DMS114 treated with DMSO at 0.1 percent for 48 hours (cell line): Measurements from ENCODE around the gene CACUL1.
"Not testable (repeated sequence)": the region's sequence is repeated elsewhere in the genome, so short reads cannot be mapped to it uniquely, and the experiment has no call there.

ENCODE experiments used
- DNase-seq: peaks from one replicate; lab custom pipeline; 2025; ENCODE audit not compliant: unreplicated experiment; lab: John Stamatoyannopoulos, UW

CACUL1 gene

DNA sequence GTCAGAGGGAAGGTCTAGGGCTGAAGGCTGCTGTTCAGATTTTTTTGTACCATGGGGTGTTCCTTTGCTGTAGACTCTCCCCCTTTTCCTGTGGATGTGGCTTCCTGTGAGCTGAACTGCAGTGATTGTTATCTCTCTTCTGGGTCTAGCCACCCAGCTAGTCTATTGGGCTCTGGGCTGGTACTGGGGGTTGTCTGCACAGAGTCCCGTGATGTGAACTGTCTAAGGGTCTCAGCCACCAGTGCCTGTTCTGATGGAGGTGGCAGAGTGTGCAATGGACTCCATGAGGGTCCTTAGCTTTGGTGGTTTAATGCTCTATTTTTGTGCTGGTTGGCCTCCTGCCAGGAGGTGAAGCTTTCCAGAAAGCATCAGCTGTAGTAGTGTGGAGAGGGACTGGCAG, 96.6 kb downstream of the CACUL1 start:
- DNase-seq, result not testable (repeated sequence)

- DNase-seq, result not testable (repeated sequence)
Observed at GRCh38 chr10:118645294-118645693, 109.5 kb downstream of the CACUL1 start.

DNA sequence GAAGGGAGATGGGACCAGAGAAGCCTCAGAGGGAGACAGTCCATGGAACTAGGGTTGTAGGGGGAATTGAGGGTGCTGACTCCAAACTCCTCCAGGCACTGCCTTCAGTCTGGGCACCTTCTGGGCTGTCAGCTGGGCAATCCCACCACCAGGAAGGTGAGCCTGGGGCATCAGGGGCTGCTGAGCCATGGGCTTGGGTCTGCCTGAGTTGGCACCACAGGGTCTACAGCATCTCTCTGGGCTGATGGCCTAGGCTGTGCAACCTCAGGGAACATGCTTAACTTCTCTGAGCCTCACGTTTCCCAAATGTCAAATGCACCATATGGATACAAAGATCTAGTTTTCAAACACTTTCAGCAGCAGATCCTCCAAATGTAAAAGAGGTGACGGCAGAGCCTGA, 112.5 kb downstream of the CACUL1 start:
- DNase-seq, result no peak

DNA sequence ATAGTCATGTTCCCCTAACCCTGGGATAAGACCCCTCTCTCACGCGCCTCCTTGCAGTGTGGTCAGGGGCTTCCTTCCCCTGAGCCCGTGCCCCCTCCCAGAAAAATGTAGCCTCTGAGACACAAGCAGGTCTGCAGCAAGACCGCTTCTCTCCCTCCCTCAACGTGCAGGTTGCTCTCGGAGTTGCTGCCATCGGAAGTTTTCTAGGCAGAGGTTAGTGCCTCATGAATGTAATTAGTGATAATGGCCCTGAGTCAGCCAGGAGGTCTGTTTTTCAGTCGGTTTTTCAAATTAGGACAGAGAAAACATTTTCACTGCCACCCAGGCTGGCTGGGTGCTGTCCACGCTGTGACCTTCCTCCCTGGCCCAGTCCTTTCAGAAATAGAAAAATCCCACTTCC, 116.1 kb downstream of the CACUL1 start:
- DNase-seq, result no peak

- DNase-seq, result no peak
Observed at GRCh38 chr10:118635674-118636402, 118.9 kb downstream of the CACUL1 start.

DNA sequence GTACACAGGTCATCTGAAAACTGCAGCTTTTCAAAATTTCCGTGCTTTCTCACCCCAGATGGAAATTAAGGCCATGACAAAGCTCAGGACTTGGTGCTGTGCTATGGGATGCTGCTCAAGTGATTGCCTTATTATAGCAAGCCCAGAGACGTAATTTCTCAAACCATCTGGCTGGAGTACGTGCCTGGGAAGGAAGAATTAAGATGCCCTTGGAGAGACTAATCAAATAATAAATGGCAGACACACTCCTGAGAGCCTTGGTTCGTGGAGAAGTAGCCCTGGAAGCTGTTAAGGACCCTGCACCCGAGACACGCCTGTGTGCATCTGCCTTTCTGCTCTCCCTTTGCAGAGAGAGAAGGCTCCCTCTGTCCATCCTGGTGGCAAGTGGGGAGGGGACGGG, 121.0 kb downstream of the CACUL1 start:
- no peak for DNase-seq

DNA sequence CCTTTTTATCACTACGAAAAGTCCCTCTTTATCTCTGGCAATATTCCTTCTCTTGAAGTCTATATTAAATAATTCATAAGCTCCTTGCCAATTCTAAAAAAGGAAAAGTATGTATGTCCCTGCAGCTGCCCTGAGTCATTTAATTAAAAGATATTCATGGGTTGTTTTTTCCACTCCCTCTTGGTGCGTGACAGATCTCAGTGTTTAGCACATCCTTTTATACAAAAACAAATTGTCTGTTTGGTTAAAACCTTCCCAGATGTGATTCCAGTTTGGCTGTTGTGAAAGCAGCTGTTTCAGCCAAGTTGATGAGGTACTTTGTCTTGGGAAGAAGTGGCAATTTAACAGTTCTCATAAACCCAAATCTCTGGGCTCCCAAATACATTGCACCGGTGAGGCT, 125.6 kb downstream of the CACUL1 start:
- no peak for DNase-seq

DNA sequence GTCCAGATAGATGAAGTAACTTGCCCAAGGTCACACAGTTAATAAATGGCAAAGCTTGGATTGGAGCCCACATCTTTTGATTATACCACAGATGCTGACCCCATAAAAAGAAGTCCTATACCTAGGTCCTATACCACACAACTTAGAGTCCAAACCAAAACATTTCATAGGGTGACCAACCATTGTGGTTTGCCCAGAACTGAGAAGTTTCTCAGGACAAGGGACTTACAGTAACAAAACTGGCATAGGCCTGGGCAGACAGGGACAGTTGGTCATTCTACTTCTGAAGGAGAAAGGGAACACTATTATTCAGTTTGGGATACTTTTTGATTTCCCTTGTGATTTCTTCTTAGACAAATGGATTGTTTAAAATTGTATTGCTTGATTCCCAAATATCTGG, 126.4 kb downstream of the CACUL1 start:
- DNase-seq, result no peak

GRCh38 chr10:118626953-118627352, 127.8 kb downstream of the CACUL1 start:
- no peak for DNase-seq
